ENCODE measurements around the gene KLHL40.

GRCh38 chr3:42711491-42712343 is 26.4 kb downstream of the KLHL40 start:
- no peak for TF ChIP-seq CTCF (IDR thresholded peaks at IDR 0.05)
- no peak for TF ChIP-seq POLR2A (IDR thresholded peaks at IDR 0.05; ENCODE audit: low read depth)

All from esophagus muscularis mucosa (tissue), 3 donors.